ENCODE measurements around the gene NOL6.
"Not testable (repeated sequence)": the region's sequence is repeated elsewhere in the genome, so short reads cannot be mapped to it uniquely, and the experiment has no call there.

NOL6 gene

GRCh38 chr9:33473643-33474352, at the start of gene NOL6:
Gene NOL6 (minus strand): TSS chr9:33473924. CDS start chr9:33473842, 82 bp downstream.
- DNase-seq (ENCODE audit: low read depth in 2 of 2) = peak; percentile 94 to 95

- not testable (repeated sequence) for DNase-seq (ENCODE audit: low read depth in 2 of 2)
These were observed 48.1 kb upstream of the NOL6 start for GRCh38 chr9:33521861-33522260.

- DNase-seq (ENCODE audit: low read depth in 2 of 2) = not testable (repeated sequence)
These were observed 44.3 kb upstream of the NOL6 start for GRCh38 chr9:33517934-33518577.

GRCh38 chr9:33517373-33517772, 43.6 kb upstream of the NOL6 start:
- no peak for DNase-seq (ENCODE audit: low read depth in 2 of 2)

- DNase-seq (ENCODE audit: low read depth in 2 of 2) = not testable (repeated sequence)
These were observed 42.7 kb upstream of the NOL6 start for GRCh38 chr9:33516397-33516796.

- DNase-seq (ENCODE audit: low read depth in 2 of 2) = not testable (repeated sequence)
These were observed 41.7 kb upstream of the NOL6 start for GRCh38 chr9:33515342-33515995.

- not testable (repeated sequence) for DNase-seq (ENCODE audit: low read depth in 2 of 2)
These were observed 38.8 kb upstream of the NOL6 start for GRCh38 chr9:33512535-33512934.

GRCh38 chr9:33511184-33511517, 37.4 kb upstream of the NOL6 start:
- DNase-seq (ENCODE audit: low read depth in 2 of 2) = not testable (repeated sequence)

GRCh38 chr9:33510262-33511183, 36.8 kb upstream of the NOL6 start:
- no peak for DNase-seq (ENCODE audit: low read depth in 2 of 2)

GRCh38 chr9:33506626-33507370, 33.1 kb upstream of the NOL6 start:
- no peak for DNase-seq (ENCODE audit: low read depth in 2 of 2)

- no peak for DNase-seq (ENCODE audit: low read depth in 2 of 2)
These were observed 24.7 kb upstream of the NOL6 start for GRCh38 chr9:33498387-33498786.

- DNase-seq (ENCODE audit: low read depth in 2 of 2) = not testable (repeated sequence)
These were observed 20.1 kb upstream of the NOL6 start for GRCh38 chr9:33493819-33494218.

- DNase-seq (ENCODE audit: low read depth in 2 of 2) = no peak
These were observed 15.3 kb upstream of the NOL6 start for GRCh38 chr9:33489066-33489465.

- DNase-seq (ENCODE audit: low read depth in 2 of 2) = not testable (repeated sequence)
These were observed 11.6 kb upstream of the NOL6 start for GRCh38 chr9:33485312-33485711.

- DNase-seq (ENCODE audit: low read depth in 2 of 2) = no peak
These were observed 7.3 kb upstream of the NOL6 start for GRCh38 chr9:33480976-33481375.

GRCh38 chr9:33480106-33480505, 6.4 kb upstream of the NOL6 start:
- DNase-seq (ENCODE audit: low read depth in 2 of 2) = no peak

- no peak for DNase-seq (ENCODE audit: low read depth in 2 of 2)
These were observed 2.8 kb upstream of the NOL6 start for GRCh38 chr9:33476503-33476902.

- DNase-seq (ENCODE audit: low read depth in 2 of 2) = no peak
These were observed 1.6 kb upstream of the NOL6 start for GRCh38 chr9:33475357-33475756.

- no peak for DNase-seq (ENCODE audit: low read depth in 2 of 2)
These were observed 676 bp downstream of the NOL6 start for GRCh38 chr9:33472881-33473615.

- DNase-seq (ENCODE audit: low read depth in 2 of 2) = no peak
These were observed 1.4 kb downstream of the NOL6 start for GRCh38 chr9:33472171-33472880.

All from activated CD4-positive, alpha-beta T cell treated with anti-CD3 and anti-CD28 coated beads for 24 hours (primary cell).